ENCODE results near the gene ZNF407.

- TF ChIP-seq POLR2A (IDR thresholded peaks at IDR 0.05) = no peak
- TF ChIP-seq CTCF (IDR thresholded peaks at IDR 0.05) = no peak
Measured at GRCh38 chr18:75053028-75053629, 455.5 kb downstream of the ZNF407 start.

All from heart left ventricle (tissue), 13 donors.